ENCODE results near the gene ZNF341.

The ZNF341 gene

DNA sequence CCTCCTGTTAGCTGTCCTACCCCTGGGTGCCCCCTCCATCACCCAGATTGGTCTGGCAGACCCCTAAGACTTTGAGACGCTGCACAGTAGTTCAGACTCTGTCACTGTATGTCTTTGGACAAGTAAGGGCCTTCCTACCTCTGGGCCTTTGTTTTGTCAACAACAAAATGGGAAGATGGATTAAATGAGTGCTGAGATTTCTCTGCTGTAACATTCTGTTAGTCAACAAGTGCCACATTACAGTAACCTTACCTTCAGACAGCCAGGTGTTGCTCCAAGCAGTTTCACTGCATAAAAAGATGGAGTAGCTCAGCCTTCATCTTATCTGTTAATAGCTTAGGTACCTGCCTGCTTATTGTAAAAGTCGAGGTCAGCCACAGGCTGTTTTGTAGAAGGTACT is 95.3 kb downstream of the ZNF341 start:
- no peak for DNase-seq

DNA sequence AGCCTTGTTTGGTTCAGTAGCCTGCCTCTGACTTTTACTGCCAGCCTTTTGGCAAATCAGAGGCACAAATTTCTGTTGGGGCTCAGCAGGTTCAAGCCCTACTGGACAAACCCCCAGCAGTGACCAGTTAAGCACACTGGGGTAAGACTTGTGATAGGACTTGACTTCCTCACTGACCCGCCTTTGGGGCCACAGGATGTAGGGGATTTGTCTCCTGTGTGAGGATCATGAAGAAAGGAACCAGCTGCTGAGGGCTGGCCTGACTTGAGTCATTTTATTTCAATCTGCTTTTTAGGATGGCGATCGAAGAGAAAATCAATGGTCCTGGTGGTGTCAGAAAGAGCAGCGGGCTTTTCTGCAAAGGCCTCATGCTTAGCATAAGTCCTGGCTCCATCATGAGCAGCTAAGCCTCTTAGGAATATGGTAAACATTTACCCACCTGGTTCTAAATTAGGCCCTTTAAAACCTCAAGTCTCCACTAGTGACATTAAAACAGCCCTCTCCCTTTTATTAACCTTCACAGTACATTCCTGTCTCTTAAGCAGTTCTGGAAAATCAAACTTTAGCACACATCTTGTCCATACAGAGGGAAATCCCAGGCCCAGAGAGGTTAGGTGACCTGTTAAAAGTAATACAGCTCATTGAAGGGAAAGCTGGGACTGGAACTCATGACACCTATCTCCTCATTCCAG is 96.0 kb downstream of the ZNF341 start:
- DNase-seq: no peak

DNA sequence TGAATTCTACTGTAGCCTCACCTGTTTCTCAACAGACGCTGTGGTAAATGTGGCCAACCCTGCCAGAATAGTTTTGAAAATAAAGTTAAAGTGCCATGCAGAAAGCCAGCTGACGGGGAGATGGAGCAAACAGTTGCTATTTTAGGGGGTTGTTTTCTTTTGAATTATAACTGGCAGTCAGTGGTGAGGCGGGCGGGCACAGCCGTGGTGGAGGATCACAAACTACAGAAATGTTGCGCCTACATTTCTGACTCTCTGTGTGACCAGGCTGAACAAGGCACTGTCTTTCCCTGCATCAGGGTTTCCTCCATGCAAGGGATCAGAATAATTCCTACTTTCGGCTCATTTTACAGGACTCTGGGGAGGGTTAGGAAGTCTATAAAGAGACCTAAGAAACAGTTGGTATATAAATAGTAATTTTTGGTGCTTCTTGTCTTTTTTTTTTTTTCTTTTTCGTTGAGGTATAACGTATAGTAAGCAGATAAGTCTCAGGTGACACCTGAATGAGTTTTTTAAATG is 96.6 kb downstream of the ZNF341 start:
- no peak for DNase-seq

DNA sequence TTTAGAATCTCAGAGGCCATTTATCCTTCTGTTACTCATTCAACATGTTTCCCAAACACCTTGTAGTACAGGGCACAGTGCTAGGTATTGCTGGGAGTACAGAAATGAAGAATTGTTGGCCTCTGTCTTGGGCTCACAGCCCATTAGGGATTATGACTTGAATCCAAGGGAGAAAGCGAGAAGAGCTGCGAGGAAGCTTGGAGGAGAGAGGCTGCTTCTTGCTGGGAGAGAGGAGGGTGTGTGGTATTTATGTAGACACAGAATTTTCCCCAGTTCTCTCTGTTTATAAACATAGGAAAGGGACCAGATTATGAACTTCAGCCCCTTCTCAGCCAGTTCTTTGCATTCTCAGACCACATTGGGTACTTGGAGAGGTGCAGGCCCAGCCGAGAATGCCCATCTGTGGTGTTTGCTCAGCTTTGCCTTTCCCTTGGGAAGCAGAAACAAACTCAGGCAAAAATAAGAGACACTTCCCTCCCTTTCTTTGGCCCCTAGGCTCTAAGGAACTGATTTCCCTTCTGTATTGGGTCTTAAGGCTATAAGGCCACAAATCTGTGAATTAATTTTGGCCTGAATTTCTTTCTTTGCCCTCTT is 97.3 kb downstream of the ZNF341 start:
- DNase-seq: no peak

DNA sequence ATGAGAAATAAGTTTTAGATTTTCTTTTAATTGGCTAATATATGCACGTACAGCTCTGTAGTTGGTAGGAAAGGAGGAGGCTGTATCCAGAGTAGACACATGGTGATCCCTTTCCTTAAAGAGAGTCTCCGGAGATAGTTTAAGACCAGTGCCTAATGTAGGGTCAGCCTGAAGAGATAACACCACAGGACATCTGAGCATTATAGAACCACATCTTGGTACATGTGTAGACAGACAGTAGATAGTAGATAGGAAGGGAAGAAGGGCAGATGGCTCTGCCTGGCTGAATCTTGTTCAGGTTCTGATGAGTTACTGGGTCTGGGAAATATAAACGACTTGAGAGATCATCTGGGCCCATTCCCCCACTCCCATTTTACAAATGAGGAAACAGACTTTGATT is 97.8 kb downstream of the ZNF341 start:
- DNase-seq: no peak

DNA sequence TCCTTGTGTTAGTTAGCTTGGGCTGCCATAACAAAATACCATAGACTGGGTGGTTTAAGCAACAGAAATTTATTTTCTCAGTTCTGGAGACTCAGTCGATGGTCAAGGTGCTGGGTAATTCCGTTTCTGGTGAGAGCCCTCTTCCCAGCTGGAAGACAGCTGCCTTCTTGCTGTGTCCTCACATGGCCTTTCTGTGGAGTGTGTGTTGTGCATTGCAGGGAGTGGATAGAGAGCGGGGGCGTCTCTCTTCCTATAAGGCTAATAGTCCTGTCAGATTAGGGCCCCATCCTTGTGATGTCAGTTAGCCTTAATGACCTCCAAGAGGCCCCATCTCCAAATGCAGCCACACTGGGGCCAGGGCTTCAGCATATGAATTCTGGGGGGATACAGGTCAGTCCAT is 98.6 kb downstream of the ZNF341 start:
- DNase-seq: no peak

DNA sequence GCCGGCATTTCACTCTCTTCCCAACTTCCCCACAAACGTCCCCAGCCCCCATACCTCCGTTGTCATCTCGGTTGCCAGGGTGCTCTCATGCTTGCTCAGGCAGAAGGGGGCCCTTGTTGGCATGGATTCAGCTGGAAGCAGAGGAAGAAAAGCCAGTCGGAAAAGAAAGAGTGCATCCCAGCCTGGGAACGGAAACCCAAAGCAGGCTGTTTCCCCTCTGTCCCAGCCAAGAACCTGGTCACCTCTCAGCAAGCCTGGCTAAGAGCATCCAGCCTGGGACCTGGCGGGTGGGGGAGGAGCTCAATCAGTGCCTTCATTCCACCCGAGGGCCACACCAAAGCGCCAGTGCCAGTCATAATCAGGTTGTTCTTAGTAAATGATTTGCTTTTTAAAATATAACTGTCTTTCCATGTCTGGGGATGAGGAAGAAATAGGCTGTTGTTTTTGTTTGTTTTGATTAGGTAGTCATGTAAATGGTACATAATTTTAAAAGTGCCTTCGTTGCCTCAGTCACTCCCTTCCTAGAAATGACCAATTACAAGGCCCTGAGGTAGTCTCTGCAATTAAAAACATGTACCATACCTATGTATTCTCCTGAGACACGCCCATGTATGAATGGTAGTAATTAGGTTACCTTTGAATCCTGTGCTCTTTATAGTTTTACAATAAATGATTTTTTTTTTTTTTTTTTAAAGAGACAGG is 100.5 kb downstream of the ZNF341 start:
- DNase-seq: no peak

DNA sequence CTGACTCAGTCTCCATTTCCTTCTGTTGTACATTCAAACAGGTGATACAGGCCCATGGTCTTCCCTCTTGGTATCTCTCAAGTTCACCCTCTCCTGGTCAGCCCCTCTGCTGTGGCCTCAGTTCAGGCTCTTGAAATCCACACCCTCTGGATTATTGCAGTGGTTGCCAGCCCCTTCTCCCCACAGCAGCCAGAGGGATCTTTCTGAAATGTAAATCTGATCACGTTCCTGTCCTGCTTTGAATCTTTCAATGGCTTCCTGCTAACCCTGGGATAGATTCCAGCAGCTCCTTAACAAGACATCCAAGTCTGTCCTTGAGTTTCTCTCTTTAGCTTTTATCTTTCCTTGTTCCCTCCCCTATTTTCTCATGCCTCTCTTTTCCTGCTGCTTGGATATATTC is 101.5 kb downstream of the ZNF341 start:
- no peak for DNase-seq

DNA sequence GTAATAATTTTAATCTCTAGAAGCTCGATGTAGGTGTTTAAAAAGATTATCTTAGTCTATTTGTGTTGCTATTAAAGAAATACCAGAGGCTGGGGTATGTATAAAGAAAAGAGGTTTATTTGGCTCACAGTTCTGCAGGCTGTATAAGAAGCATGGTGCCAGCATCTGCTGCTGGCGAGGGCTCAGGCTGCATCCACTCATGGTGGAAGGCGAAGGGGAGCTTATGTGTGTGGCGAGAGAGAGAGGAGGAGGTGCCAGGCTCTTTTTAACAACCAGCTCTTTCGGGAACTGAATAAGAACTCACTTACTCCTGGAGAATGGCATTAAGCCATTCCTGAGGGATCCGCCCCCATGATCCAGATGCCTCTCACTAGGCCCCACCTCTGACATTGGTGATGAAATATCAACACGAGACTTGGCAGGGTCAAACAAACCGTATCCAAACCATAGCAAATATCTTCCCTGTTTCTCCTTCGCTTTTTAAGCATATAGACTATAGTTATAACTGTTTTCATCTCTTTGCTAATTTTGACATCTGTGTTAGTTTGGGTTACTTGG is 103.9 kb downstream of the ZNF341 start:
- DNase-seq: no peak

DNA sequence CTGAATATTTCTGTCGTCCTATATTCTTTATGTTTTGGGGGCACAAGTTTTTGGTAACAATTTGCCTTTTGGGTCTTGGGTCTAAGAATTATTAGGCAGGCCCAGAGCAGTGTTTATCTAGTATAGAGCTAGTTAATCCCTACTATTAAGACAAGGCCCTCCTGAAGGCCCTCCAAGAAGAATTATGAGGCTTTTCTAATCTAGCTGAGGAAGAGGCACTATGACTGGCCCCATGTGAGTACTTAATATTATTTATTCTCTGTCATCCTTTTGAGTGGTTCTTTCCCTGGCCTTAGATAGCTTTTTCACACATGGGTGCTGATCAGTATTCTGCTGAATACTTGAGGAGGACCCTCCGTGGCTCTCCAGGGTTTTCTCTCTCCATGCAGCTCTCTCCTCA is 104.5 kb downstream of the ZNF341 start:
- DNase-seq: no peak

DNA sequence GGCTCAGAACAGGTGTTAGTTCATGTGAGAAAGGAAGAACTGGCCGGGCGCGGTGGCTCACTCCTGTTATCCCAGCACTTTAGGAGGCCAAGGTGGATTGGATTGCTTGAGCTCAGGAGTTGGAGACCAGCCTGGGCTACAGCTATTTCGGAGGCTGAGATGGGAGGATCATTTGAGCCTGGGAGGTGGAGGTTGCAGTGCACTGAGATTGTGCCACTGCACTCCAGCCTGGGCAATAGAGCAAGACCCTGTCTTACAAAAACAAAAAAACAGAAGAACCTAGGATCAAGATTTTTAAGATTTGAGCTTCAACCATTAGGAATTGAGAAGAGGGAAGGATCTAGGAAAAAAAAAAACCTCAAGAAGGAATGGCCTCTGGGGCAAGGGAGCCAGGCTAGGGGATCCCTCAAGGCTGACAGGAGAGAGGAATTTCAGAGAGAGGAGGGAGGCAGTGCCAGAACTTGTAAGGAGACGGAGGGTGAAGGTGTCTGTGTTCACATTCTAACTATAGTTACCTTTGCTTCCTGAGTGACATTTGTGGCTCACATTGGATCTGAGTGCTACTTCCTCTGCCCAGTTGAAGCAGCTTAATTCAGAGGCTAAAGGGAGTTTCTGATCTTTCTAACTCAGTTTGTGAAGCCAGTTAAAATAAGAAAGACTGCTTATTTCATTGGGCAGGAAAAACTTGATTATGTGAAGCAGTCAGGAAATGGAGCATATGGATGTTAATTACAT is 105.5 kb downstream of the ZNF341 start:
- DNase-seq: no peak

DNA sequence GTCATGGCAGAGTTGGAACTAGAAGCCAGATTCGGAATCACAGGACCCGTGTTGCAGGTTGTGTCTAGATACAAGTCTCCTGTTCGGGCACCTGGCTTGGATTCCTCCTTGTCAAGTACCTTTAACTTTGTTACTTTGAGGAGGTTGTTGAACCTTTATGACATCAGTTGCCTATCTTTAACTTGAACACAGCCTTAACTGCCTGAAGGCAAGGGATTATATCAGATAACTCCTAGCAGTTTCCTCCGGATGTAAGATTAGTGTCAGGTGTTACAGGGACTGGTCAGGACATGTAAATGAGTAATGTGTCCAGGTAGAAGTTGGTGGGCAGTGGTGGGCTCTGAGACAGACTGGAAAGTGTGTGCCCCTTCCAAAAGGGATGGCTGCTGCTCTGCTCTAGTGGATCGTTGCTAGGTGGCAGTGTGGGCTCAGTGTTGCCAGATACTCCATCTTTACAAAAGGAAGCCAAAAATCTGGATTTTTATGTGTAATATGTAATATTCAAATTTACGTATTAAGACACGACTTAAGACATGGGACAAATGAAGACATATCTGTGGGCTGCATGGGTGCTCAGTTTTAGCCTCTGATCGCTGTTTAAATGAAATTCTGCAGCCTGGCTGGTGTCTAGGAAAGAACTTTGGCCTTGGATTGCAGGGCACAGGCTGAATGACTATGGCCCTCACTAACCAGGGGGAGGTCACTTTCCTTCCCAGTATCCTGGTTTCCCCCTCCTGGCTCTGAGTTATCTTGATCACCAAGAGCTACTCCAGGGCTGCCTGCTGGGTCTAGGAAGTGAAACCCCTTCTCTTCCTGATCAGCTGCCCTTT is 106.5 kb downstream of the ZNF341 start:
- DNase-seq: no peak

DNA sequence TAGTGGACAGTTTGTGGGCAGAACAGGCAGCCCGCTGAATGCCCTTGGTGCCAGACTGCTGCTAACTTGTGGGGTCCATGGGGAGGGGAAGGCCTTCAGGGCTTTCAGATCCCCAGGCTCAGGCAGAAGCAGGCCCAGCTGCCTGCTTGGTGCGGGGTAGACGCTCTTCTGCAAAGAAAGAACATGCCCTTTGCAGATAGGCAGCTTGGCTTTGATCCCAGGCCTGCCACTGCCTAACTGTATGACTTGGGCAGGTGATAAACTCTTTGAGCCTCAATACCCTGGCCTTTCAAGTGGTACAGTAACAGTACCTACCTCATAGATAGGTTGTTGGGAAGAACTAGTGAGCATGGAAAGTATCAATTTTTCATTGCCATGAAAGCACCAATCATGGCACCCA is 107.8 kb downstream of the ZNF341 start:
- DNase-seq: no peak

DNA sequence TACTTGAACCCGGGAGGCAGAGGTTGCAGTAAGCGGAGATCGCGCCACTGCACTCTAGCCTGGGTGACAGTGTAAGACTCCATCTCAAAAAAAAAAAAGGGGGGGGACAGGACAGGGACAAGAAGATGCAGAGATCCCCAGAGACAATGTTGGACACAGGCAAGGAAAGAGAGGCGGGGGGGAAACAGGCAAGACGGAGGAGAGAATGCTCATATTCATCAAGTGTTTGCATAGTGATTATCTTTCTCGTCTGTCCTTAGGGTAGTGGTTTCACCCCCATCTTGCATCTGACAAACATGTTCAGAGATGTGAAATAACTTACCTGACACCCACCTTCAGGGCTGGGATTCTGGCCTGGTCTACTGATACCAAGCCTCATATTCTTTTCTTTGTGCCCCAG is 108.4 kb downstream of the ZNF341 start:
- DNase-seq: no peak

DNA sequence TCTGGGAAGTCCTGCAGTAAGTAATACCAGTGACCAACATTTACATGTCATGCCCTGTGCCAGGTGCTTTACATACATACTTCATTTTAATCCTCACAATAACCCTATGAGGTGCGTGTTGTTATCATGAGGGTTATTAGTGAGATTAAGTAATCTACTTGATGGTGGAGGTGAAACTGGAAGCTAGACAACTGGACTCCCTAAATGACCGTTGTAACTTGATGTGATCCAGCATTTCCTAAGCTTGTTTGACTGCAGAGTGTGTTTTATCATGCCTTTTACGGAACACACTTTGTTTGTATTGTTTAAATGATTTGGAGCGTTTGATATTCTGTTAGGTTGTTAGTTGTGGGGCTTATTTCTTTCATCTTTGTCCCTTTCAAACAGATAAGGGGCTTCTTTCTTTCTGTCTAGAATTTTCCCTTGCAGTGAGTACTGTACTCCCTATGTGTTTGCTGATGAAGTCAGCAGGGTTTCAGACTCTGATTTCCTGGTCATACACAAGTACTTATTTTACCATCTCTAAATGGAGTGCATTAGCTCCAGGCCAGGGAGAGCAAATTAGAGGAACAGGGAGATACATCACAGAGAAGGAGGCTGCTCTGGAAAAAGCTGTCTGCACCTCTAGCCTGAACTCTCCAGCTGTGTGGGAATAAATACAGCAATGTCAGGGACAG is 109.1 kb downstream of the ZNF341 start:
- DNase-seq: no peak

DNA sequence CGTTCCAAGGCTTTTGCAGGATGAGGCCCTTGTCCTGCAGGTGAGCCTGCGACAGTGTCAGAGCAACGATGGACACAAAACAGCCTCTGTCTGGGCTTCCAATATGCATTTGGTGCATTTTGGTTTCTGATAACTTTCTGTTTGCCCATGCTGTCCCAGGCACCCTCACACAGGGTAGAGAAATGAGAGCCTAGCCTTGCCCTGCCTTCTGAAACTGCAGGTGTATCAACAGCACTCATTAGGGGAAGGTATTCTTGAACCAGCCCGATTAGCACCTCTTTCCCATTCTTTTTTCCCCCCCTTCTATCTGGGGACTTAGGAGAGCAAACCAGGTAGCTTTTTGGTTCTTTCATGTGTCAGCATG is 109.6 kb downstream of the ZNF341 start:
- no peak for DNase-seq

All from activated naive CD4-positive, alpha-beta T cell (primary cell).